ENCODE data around the gene PPP1R37.

GRCh38 chr19:45154064-45154827 lies 61.3 kb downstream of the PPP1R37 start:
- TF ChIP-seq EP300 (IDR thresholded peaks at IDR 0.05; ENCODE audit: low read depth in 2 of 2, low read length in 2 of 2) (no peak; a peak in 1 of 4 replicates), EP300 (CRISPR knock-in tag; IDR thresholded peaks at IDR 0.05; ENCODE audit: borderline replicate concordance) (0 out of 2 replicates have a peak, but pooled peaks have one; percentile 46), HDAC6 (IDR thresholded peaks at IDR 0.05; ENCODE audit: low read depth, low read length) (no peak), MEIS2 (CRISPR knock-in tag; IDR thresholded peaks at IDR 0.05) (no peak), CTCF (CRISPR knock-in tag; IDR thresholded peaks at IDR 0.05) (peak; percentile 40; the same call in 1 of the 2 replicates), ZNF549 (CRISPR knock-in tag; IDR thresholded peaks at IDR 0.05) (no peak), ZNF263 (CRISPR knock-in tag; IDR thresholded peaks at IDR 0.05) (no peak), ZNF512B (CRISPR knock-in tag; IDR thresholded peaks at IDR 0.05; ENCODE audit: borderline replicate concordance) (no peak), SIN3A (IDR thresholded peaks at IDR 0.05; ENCODE audit: borderline replicate concordance, low read depth, low read length) (peak; percentile 41; the same call in 1 of the 2 replicates), EHMT2 (IDR thresholded peaks at IDR 0.05; ENCODE audit: borderline replicate concordance, low read depth, low read length) (no peak), ZSCAN5A (CRISPR knock-in tag; IDR thresholded peaks at IDR 0.05; ENCODE audit: borderline replicate concordance) (no peak), NBN (conservative IDR thresholded peaks at IDR 0.05) (no peak), MXI1 (IDR thresholded peaks at IDR 0.05; ENCODE audit: borderline replicate concordance, low read depth, low read length) (peak; percentile 82; the same call in 1 of the 3 replicates)

Measured in HepG2 (cell line).